Suprapubic skin (tissue), 4 donors: Measurements from ENCODE around the gene JADE2. TPM values are rescaled to one million over a fixed set of nuclear protein-coding genes. Genes with fewer than 3 reads are reported as not detected.

Source experiments
- DNase-seq, 2 donors: peaks; one replicate each; pipeline ENCODE4 v3.0.0-alpha.2; 2019; ENCODE audit warnings: low spot score in 2 of 2
- H3K27ac ChIP-seq: fragments of 200-600 bp; sonication (generic); one replicate; pipeline ENCODE4 v1.5.1; 2019
- H3K27me3 ChIP-seq: fragments of 200-600 bp; sonication (generic); one replicate; pipeline ENCODE4 v1.5.1; 2019
- H3K36me3 ChIP-seq: fragments of 200-600 bp; sonication (generic); one replicate; pipeline ENCODE4 v1.5.1; 2019
- H3K4me1 ChIP-seq: fragments of 200-600 bp; sonication (generic); one replicate; pipeline ENCODE4 v1.5.1; 2019
- H3K4me3 ChIP-seq: fragments of 200-600 bp; sonication (generic); one replicate; pipeline ENCODE4 v1.5.1; 2019; ENCODE audit warnings: mild to moderate bottlenecking
- H3K9me3 ChIP-seq: fragments of 200-600 bp; sonication (generic); one replicate; pipeline ENCODE4 v1.5.1; 2019
- CTCF ChIP-seq, 2 donors: fragments of 200-600 bp in 1 of 2; fragments of 450-650 bp in 1 of 2; sonication (generic) in 1 of 2; IDR thresholded peaks; one replicate each; pipeline ENCODE4 v1.5.1; 2016 to 2019; ENCODE audit warnings: antibody characterized with exemption in 2 of 2, mild to moderate bottlenecking in 1 of 2, moderate library complexity in 1 of 2
- EP300 ChIP-seq: sonication (generic); formaldehyde crosslinking; IDR thresholded peaks from one replicate; pipeline ENCODE4 v1.6.1; 2017; ENCODE audit warnings: antibody characterized with exemption
- POLR2A ChIP-seq, 2 donors: fragments of 450-650 bp; IDR thresholded peaks; one replicate each; pipeline ENCODE4 v1.6.1; 2017; ENCODE audit warnings: antibody characterized with exemption in 2 of 2, mild to moderate bottlenecking in 2 of 2, moderate library complexity in 2 of 2
- POLR2AphosphoS5 ChIP-seq, 3 donors: sonication (generic); formaldehyde crosslinking; IDR thresholded peaks; one replicate each; pipeline ENCODE4 v1.6.1; 2017; ENCODE audit warnings: antibody characterized with exemption in 3 of 3
- WGBS: methylation state at CpG from one replicate; pipeline ENCODE4 v1.1.5; 2018; 5-methylcytosine and 5-hydroxymethylcytosine counted together
- total RNA-seq, 4 donors: library from RNA; depleted of rRNA; stranded (reverse); fragments of >200 nt; gene quantifications; one replicate each; pipeline ENCODE4 v1.1.0, GENCODE V29; 2016

Gene JADE2
- total RNA-seq, 4 donors from 2014 or later, result 31.4 to 62.1 (median 56.6) TPM

- H3K27me3 ChIP-seq, result no peaks in the 10 kb centered on the region
- DNase-seq, result no peak
- H3K27ac ChIP-seq, result no peak overlapping the region
- no peak overlapping the region for H3K4me3 ChIP-seq
- no peaks in the 10 kb centered on the region for H3K36me3 ChIP-seq
- TF ChIP-seq POLR2AphosphoS5 (IDR thresholded peaks at IDR 0.05) (no peak), EP300 (no peak), POLR2A (IDR thresholded peaks at IDR 0.05) (no peak), CTCF (IDR thresholded peaks at IDR 0.05) (no peak)
- H3K9me3 ChIP-seq, result no peaks in the 10 kb centered on the region
- 100% methylated on average over 2 of the region's 2 CpGs for WGBS
- peaks cover 11% of the 10 kb centered on the region for H3K4me1 ChIP-seq
These were observed 60.5 kb downstream of the JADE2 start for GRCh38 chr5:134585966-134586365.

DNA sequence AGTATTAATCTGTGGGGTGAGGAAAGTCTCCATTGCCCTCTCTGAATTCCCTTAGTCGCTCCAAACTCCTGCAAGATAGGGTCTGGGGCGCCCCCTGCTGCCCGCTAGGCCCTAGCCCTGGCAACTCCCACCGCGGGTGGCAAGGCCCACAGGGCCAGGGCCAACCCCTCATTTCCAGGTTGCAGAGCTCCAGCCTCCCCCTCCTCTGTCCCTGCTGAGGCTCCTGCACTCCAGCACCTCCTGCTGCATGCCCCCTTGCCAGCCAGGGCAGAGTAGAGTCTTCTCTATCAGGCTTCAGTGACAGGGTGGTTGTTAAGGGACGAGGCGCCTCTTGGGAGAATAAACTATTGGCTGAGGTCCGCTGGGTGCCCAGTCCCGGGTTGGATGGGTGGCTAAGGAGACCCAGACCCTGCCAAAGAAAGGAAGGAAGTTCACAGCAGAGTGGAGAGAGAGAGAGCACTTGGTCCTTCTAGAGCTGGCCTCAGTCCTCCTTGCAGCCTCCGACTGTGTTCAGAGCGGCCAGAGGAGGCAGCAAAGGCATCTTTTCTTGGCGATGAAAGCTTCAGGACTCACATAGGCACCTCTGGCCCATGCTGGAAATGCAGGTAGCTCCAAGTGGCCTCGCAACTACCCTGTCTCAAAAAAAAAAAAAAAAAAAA, 61.5 kb downstream of the JADE2 start:
- no peak overlapping the region for H3K27ac ChIP-seq
- 25% methylated on average over 9 of the region's 13 CpGs for WGBS

DNA sequence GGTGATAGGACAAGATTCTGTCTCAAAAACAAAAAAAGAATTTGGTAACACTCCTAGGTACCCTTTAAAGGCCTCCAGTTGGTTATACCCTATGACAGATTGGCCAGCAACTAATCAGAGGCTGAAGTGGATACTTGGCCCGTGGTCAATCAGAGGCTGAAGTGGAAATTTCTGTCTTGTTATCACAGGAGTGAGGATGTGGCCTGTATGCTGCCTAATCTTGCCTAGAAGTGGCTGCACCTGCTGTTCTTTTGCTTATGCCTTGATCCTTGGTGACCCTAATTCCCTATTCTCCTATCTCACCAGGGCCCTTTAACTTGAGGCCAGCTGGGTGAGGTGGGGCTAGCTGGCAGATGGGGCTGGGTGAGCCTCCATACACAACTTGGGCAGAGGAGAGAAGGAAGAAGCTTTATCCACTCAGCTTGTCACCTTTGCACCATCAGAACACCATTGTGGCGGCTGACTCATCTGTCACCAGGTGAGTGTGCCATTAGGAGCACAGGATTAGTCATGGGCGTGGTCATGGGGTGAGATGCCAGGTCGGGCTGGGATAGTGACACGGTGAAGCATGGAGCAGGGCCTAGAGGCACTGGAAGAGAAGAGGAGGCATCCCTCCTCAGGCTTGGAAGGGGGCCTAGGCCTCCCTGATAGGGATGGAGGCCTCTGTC, 65.7 kb downstream of the JADE2 start:
- no peaks in the 10 kb centered on the region for H3K9me3 ChIP-seq
- no peaks in the 10 kb centered on the region for H3K27me3 ChIP-seq

More for the DNA sequence above, 61.5 kb downstream of the JADE2 start:
- H3K4me3 ChIP-seq, result no peak overlapping the region
- TF ChIP-seq CTCF (IDR thresholded peaks at IDR 0.05) (peak; percentile 69 to 70), POLR2AphosphoS5 (IDR thresholded peaks at IDR 0.05) (no peak), POLR2A (IDR thresholded peaks at IDR 0.05) (no peak), EP300 (no peak)
- H3K36me3 ChIP-seq, result no peaks in the 10 kb centered on the region
- H3K9me3 ChIP-seq, result no peaks in the 10 kb centered on the region
- H3K4me1 ChIP-seq, result peaks cover 6% of the 10 kb centered on the region
- peak; percentile 88 to 91 for DNase-seq
- H3K27me3 ChIP-seq, result no peaks in the 10 kb centered on the region

GRCh38 chr5:134592141-134592746, 66.8 kb downstream of the JADE2 start:
- TF ChIP-seq EP300, result no peak
- TF ChIP-seq POLR2AphosphoS5 (IDR thresholded peaks at IDR 0.05), result no peak
- no peak for TF ChIP-seq POLR2A (IDR thresholded peaks at IDR 0.05)
- TF ChIP-seq CTCF (IDR thresholded peaks at IDR 0.05), result no peak
- no peak for DNase-seq
- no peak overlapping the region for H3K27ac ChIP-seq

More for the DNA sequence above, 65.7 kb downstream of the JADE2 start:
- TF ChIP-seq POLR2AphosphoS5 (IDR thresholded peaks at IDR 0.05), result no peak
- TF ChIP-seq POLR2A (IDR thresholded peaks at IDR 0.05), result no peak
- no peak for TF ChIP-seq EP300
- no peak for TF ChIP-seq CTCF (IDR thresholded peaks at IDR 0.05)
- Histone ChIP-seq H3K27ac (no peak overlapping the region), H3K36me3 (no peaks in the 10 kb centered on the region), H3K4me3 (no peak overlapping the region), H3K4me1 (peaks cover 12% of the 10 kb centered on the region)
- WGBS, result 75% methylated on average over 5 of the region's 5 CpGs
- no peak for DNase-seq

GRCh38 chr5:134594336-134594735, 68.9 kb downstream of the JADE2 start:
- 92% methylated on average over 7 of the region's 7 CpGs for WGBS
- H3K27ac ChIP-seq, result no peak overlapping the region
- H3K9me3 ChIP-seq, result no peaks in the 10 kb centered on the region
- no peak for DNase-seq
- H3K4me1 ChIP-seq, result peaks cover 8% of the 10 kb centered on the region
- TF ChIP-seq EP300, result no peak
- no peak for TF ChIP-seq POLR2A (IDR thresholded peaks at IDR 0.05)
- TF ChIP-seq CTCF (IDR thresholded peaks at IDR 0.05), result no peak
- TF ChIP-seq POLR2AphosphoS5 (IDR thresholded peaks at IDR 0.05), result no peak
- no peaks in the 10 kb centered on the region for H3K36me3 ChIP-seq
- no peaks in the 10 kb centered on the region for H3K27me3 ChIP-seq
- no peak overlapping the region for H3K4me3 ChIP-seq

More at GRCh38 chr5:134592141-134592746, 66.8 kb downstream of the JADE2 start:
- H3K27me3 ChIP-seq, result no peaks in the 10 kb centered on the region
- 41% methylated on average over 7 of the region's 7 CpGs for WGBS
- H3K4me1 ChIP-seq, result peaks cover 8% of the 10 kb centered on the region
- H3K9me3 ChIP-seq, result no peaks in the 10 kb centered on the region
- H3K4me3 ChIP-seq, result no peak overlapping the region
- no peaks in the 10 kb centered on the region for H3K36me3 ChIP-seq
